Activated CD4-positive, alpha-beta memory T cell treated with anti-CD3 and anti-CD28 coated beads for 36 hours (primary cell): ENCODE measurements around the gene MITF. TPM values are rescaled to one million over a fixed set of nuclear protein-coding genes. Genes with fewer than 3 reads are reported as not detected.
"Not testable (repeated sequence)": the region's sequence is repeated elsewhere in the genome, so short reads cannot be mapped to it uniquely, and the experiment has no call there.

ENCODE experiments used
- CTCF ChIA-PET: fragments of 350-600 bp; sonication (Branson Sonifier 250); formaldehyde crosslinking; loops from one replicate; lab custom pipeline; 2021; ENCODE audit warnings: antibody characterized with exemption, inconsistent platforms; lab: Charles Lee
- POLR2A ChIA-PET: fragments of 350-600 bp; sonication (Branson Sonifier 250); formaldehyde crosslinking; loops from one replicate; lab custom pipeline; 2021; ENCODE audit warnings: antibody characterized with exemption; lab: Charles Lee
- DNase-seq: peaks from one replicate; pipeline ENCODE4 v3.0.0-alpha.2; 2020
- H3K27ac Mint-ChIP-seq: one replicate; pipeline ENCODE4 v1.8.0; 2021; ENCODE audit warnings: mixed read lengths
- H3K27me3 Mint-ChIP-seq: one replicate; pipeline ENCODE4 v1.8.0; 2021; ENCODE audit warnings: mixed read lengths
- H3K36me3 Mint-ChIP-seq: one replicate; pipeline ENCODE4 v1.8.0; 2021; ENCODE audit warnings: mixed read lengths
- H3K4me1 Mint-ChIP-seq: one replicate; pipeline ENCODE4 v1.8.0; 2021; ENCODE audit warnings: low read depth, mixed read lengths
- H3K4me3 Mint-ChIP-seq: one replicate; pipeline ENCODE4 v1.8.0; 2021; ENCODE audit warnings: mild to moderate bottlenecking, mixed read lengths
- H3K9me3 Mint-ChIP-seq: one replicate; pipeline ENCODE4 v1.8.0; 2021; ENCODE audit warnings: mixed read lengths
- intact Hi-C: fragments of 100-400 bp; cut with micrococcal nuclease; formaldehyde crosslinking; loops from one replicate; pipeline ENCODE4 v1.15.1; 2023
- total RNA-seq, 2 experiments: library from RNA; stranded (reverse); gene quantifications; one replicate each; pipeline ENCODE4 v1.2.3, GENCODE V29; 2021

The MITF gene
- total RNA-seq, 2 experiments from 2014 or later, result not detected

GRCh38 chr3:69785769-69786320 is 46.6 kb downstream of the MITF start:
- POLR2A ChIA-PET, result no interaction called here
- no peaks in the 10 kb centered on the region for H3K36me3 Mint-ChIP-seq
- intact Hi-C loops, result no loop called here
- H3K9me3 Mint-ChIP-seq, result no peaks in the 10 kb centered on the region
- H3K27me3 Mint-ChIP-seq, result no peaks in the 10 kb centered on the region
- no peaks in the 10 kb centered on the region for H3K4me1 Mint-ChIP-seq
- no peak overlapping the region for H3K27ac Mint-ChIP-seq
- no peak overlapping the region for H3K4me3 Mint-ChIP-seq
- CTCF ChIA-PET, result no interaction called here
- DNase-seq, result no peak

DNA sequence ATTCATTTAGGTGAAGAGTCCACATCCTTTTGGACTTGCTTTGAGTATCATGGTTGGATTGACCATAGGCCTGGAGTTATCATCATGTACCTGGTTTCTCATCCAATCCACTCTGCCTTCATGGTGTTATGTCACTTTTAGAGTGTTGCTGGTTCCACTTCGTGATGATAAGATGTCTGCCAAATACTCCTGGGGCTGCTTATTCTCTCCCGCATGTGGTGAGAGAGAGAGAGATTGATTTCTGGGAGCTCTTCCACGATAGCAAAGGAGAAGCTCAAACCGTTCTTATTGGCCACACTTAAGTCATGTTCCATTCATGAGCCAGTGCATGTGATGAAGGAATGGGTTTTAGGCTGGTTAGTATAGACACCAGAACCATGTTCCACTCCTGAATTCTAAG is 47.6 kb downstream of the MITF start:
- no peaks in the 10 kb centered on the region for H3K4me1 Mint-ChIP-seq
- intact Hi-C loops, result no loop called here
- ChIA-PET POLR2A (no interaction called here), CTCF (no interaction called here)
- H3K36me3 Mint-ChIP-seq, result no peaks in the 10 kb centered on the region
- DNase-seq, result no peak
- H3K27me3 Mint-ChIP-seq, result no peaks in the 10 kb centered on the region
- no peak overlapping the region for H3K4me3 Mint-ChIP-seq
- H3K9me3 Mint-ChIP-seq, result no peaks in the 10 kb centered on the region
- H3K27ac Mint-ChIP-seq, result no peak overlapping the region

DNA sequence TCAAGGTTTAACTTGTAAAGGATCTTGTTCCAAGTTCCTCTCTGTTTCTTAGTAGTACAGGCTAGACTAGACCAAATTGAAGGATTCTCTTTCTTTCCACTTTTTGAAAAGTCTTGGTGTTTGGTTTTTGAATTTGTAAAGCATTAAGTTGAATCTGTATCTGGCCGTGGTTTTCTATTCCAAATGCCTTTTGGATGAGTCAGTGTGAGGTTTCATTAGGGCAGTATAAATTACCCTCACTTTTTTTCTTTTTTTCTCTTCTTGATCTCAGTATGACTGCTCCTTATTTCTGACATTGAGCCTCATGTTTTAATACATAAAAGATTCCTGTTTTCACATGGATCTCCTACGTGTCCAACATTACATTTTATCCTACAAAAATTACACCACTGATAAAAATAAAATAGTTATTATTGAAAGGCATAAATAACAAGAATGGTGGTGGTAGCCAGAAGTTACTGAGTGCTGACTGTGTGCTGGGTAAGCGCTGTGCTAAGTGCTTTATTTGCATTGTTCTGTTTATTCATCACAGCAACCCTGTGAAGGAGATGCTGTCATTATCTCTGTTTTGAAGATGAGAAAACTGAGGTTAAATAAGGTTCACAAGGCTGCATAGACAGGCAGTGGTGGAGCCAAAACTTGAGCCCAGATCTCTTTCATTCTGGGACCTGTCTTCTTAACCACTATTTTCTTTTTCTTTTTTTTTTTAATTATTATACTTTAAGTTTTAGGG is 48.3 kb downstream of the MITF start:
- Mint-ChIP-seq H3K27ac (no peak overlapping the region), H3K27me3 (no peaks in the 10 kb centered on the region), H3K36me3 (no peaks in the 10 kb centered on the region), H3K4me1 (no peaks in the 10 kb centered on the region), H3K4me3 (no peak overlapping the region), H3K9me3 (no peaks in the 10 kb centered on the region)
- no peak for DNase-seq
- ChIA-PET POLR2A (no interaction called here), CTCF (no interaction called here)
- intact Hi-C loops, result no loop called here

GRCh38 chr3:69791106-69791505 is 51.8 kb downstream of the MITF start:
- Mint-ChIP-seq H3K9me3 (no peaks in the 10 kb centered on the region), H3K4me1 (no peaks in the 10 kb centered on the region), H3K4me3 (no peak overlapping the region), H3K36me3 (no peaks in the 10 kb centered on the region), H3K27me3 (peaks cover 1% of the 10 kb centered on the region), H3K27ac (no peak overlapping the region)
- ChIA-PET POLR2A (no interaction called here), CTCF (no interaction called here)
- DNase-seq, result no peak
- intact Hi-C loops, result no loop called here

- CTCF ChIA-PET, result no interaction called here
- POLR2A ChIA-PET, result no interaction called here
- intact Hi-C loops, result no loop called here
These were observed 52.7 kb downstream of the MITF start for GRCh38 chr3:69791919-69792399.

DNA sequence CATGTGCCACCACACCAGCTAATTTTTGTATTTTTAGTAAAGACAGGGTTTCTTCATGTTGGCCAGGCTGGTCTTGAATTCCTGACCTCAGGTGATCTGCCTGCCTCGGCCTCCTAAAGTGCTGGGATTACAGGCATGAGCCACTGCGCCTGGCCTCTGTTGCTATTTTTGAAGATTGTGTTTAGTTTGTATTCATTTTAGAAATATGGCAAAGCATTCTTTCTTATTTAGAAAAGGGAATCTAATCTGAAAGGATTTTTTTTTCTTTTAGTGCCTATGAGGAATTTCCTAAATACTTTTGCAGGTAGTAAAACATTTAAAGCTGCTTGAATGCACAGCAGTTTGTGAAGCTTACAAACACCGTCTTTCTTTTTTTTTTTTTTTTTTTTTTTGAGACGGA is 56.9 kb downstream of the MITF start:
- POLR2A ChIA-PET, intact Hi-C loops: not testable (repeated sequence)

More at GRCh38 chr3:69791919-69792399, 52.7 kb downstream of the MITF start:
- H3K4me3 Mint-ChIP-seq, result no peak overlapping the region
- H3K9me3 Mint-ChIP-seq, result no peaks in the 10 kb centered on the region
- no peak for DNase-seq
- no peak overlapping the region for H3K27ac Mint-ChIP-seq
- no peaks in the 10 kb centered on the region for H3K36me3 Mint-ChIP-seq
- no peaks in the 10 kb centered on the region for H3K4me1 Mint-ChIP-seq
- H3K27me3 Mint-ChIP-seq, result peaks cover 1% of the 10 kb centered on the region

DNA sequence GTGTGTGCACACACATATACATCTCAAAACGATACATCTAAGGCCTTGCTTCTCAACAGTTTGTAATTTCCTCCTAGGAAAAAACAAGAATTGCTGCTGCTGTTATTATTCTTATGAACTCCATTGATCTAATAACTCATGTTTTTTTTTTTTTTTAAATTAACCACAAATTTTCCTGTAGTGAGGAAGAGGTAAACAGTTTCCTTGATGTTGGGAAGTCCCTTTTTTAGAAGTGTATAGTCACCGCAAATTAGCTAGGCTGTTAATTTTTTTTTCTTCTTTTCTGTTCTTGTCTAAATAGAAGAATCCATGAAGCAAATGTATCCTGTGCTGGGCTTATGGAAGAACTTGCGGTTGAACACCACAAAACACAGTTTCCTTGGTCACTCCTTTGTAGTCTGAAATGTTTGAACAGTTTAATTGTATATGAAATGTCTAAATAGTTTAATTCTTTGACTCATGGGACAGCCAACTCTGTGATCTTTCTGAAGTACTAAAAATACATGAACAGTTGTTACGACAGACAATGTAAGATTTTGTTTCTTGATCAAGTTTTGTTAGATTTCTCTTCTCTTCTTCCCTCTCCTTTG is 64.5 kb downstream of the MITF start:
- DNase-seq, result no peak
- Mint-ChIP-seq H3K27me3 (no peaks in the 10 kb centered on the region), H3K9me3 (no peaks in the 10 kb centered on the region), H3K4me1 (no peaks in the 10 kb centered on the region), H3K36me3 (no peaks in the 10 kb centered on the region), H3K4me3 (no peak overlapping the region), H3K27ac (no peak overlapping the region)
- ChIA-PET POLR2A (no interaction called here), CTCF (no interaction called here)
- intact Hi-C loops, result no loop called here

More for the DNA sequence above, 56.9 kb downstream of the MITF start:
- H3K9me3 Mint-ChIP-seq, H3K27ac Mint-ChIP-seq, CTCF ChIA-PET, H3K27me3 Mint-ChIP-seq, H3K36me3 Mint-ChIP-seq, DNase-seq, H3K4me3 Mint-ChIP-seq, H3K4me1 Mint-ChIP-seq: not testable (repeated sequence)

GRCh38 chr3:69805491-69805890 is 66.2 kb downstream of the MITF start:
- Mint-ChIP-seq H3K27me3 (no peaks in the 10 kb centered on the region), H3K36me3 (no peaks in the 10 kb centered on the region), H3K27ac (no peak overlapping the region), H3K9me3 (no peaks in the 10 kb centered on the region), H3K4me1 (no peaks in the 10 kb centered on the region), H3K4me3 (no peak overlapping the region)
- ChIA-PET POLR2A (no interaction called here), CTCF (no interaction called here)
- DNase-seq, result no peak
- intact Hi-C loops, result no loop called here

DNA sequence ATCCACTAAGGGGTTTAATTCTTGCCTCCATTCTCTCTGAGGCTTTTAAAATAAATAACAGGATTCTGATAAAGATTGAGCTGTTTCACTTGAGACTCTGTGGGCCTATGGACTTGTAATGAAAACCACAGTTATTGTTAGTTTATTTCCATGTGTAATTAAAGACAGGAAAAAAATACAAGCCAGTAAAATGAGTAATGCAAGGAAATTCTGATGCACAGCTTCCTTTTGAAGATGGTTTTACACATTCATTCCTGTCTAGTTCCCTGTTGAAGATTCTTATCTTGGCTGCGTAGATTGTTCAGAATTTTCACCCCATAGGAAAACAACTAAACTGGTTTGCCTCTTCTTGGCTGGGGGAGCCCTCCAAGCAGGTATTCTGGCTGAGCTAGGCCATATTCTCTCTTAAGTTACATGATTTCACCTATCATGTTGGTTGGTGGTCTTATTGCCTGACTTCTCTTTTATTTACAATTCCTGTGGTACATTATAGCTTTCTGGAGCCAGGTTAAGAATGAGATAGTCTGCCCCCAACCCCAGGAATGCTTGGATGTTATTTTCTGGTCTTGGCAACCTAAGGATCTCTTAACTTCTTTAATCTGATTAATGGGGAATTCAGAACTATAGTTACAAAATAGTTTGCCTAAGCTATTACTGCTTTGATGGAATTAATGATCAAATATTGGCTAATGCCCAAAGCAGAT is 67.6 kb downstream of the MITF start:
- POLR2A ChIA-PET, result no interaction called here
- intact Hi-C loops, result no loop called here
- no peak for DNase-seq
- CTCF ChIA-PET, result no interaction called here
- Mint-ChIP-seq H3K27ac (no peak overlapping the region), H3K4me1 (no peaks in the 10 kb centered on the region), H3K27me3 (no peaks in the 10 kb centered on the region), H3K9me3 (no peaks in the 10 kb centered on the region), H3K36me3 (no peaks in the 10 kb centered on the region), H3K4me3 (no peak overlapping the region)

- no peak overlapping the region for H3K4me3 Mint-ChIP-seq
- H3K9me3 Mint-ChIP-seq, result no peaks in the 10 kb centered on the region
- no peak for DNase-seq
- H3K36me3 Mint-ChIP-seq, result no peaks in the 10 kb centered on the region
- no peaks in the 10 kb centered on the region for H3K27me3 Mint-ChIP-seq
- H3K4me1 Mint-ChIP-seq, result no peaks in the 10 kb centered on the region
- ChIA-PET CTCF (no interaction called here), POLR2A (no interaction called here)
- intact Hi-C loops, result no loop called here
- no peak overlapping the region for H3K27ac Mint-ChIP-seq
These were observed 68.4 kb downstream of the MITF start for GRCh38 chr3:69807674-69808073.

DNA sequence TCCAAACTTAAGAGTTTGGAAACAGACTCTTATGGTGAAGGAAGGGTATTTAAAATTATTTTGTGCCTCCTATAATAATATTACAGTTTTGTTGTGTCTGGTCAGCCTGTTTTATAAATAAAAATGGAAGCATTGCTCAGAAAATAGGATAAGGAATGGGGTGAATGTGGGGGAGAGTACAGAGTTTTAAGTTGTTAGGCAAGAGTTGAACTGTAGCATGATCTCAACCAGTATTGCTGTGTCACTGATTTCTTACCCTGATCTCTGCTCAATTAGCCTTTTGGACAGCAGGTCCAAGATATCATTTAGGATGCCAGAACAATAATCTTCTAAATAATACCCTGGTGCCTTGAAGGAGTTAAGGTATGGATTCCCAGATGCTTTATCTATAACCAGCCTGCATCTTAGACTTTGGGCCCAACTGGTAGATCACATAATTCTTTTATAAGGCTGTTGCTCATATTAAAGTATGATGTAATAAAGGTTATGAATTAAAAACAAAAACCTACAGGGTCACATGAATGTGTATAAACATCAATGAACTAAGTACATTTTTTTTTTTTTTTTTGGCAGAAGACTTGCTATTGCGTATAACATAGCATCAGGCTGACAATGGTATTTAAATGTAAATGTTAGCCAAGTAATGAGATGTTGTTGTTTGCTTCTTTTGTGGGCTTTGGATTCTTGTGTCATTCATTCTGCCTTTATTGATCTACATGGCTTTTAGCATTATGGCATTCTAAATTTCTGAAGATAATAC is 70.0 kb downstream of the MITF start:
- no peak overlapping the region for H3K27ac Mint-ChIP-seq
- H3K27me3 Mint-ChIP-seq, result no peaks in the 10 kb centered on the region
- DNase-seq, result no peak
- no peak overlapping the region for H3K4me3 Mint-ChIP-seq
- ChIA-PET CTCF (no interaction called here), POLR2A (no interaction called here)
- no peaks in the 10 kb centered on the region for H3K4me1 Mint-ChIP-seq
- H3K9me3 Mint-ChIP-seq, result no peaks in the 10 kb centered on the region
- H3K36me3 Mint-ChIP-seq, result no peaks in the 10 kb centered on the region
- intact Hi-C loops, result no loop called here
